Spleen (tissue), 11 donors: ENCODE measurements around the gene OXT. TPM values are rescaled to one million over a fixed set of nuclear protein-coding genes. Genes with fewer than 3 reads are reported as not detected.
A peak's percentile ranks its signal among the peaks of the same experiment; 100 is the strongest.

Experiments
- DNase-seq: peaks from one replicate; pipeline ENCODE4 v3.0.0-alpha.2; 2020
- H3K27ac ChIP-seq, 8 donors: fragments of 200-600 bp; sonication (generic) in 7 of 8; 1 replicate in 4 of 8; 2 replicates in 4 of 8; pipeline versions ENCODE4 v1.5.0 to v1.8.0; 2016 to 2021; ENCODE audit warnings: inconsistent platforms in 4 of 8, mild to moderate bottlenecking in 4 of 8, moderate library complexity in 1 of 8
- H3K27me3 ChIP-seq, 7 donors: fragments of 200-600 bp; sonication (generic) in 6 of 7; replicated peaks in 1 of 7; 1 replicate in 4 of 7; 2 replicates in 3 of 7; pipeline versions ENCODE4 v1.5.0 to v1.8.0; 2016 to 2021; ENCODE audit warnings: inconsistent platforms in 3 of 7, mild to moderate bottlenecking in 1 of 7
- H3K36me3 ChIP-seq, 6 donors: fragments of 200-600 bp; sonication (generic) in 5 of 6; 1 replicate in 4 of 6; 2 replicates in 2 of 6; pipeline versions ENCODE4 v1.5.0 to v1.8.0; 2016 to 2021; ENCODE audit warnings: inconsistent platforms in 2 of 6
- H3K4me1 ChIP-seq, 6 donors: fragments of 200-600 bp; sonication (generic) in 5 of 6; 1 replicate in 3 of 6; 2 replicates in 3 of 6; pipeline versions ENCODE4 v1.5.0 to v1.8.0; 2016 to 2021; ENCODE audit warnings: inconsistent platforms in 3 of 6
- H3K4me3 ChIP-seq, 8 donors: fragments of 200-600 bp; sonication (generic) in 7 of 8; 1 replicate in 4 of 8; 2 replicates in 4 of 8; pipeline versions ENCODE4 v1.5.0 to v1.8.0; 2016 to 2021; ENCODE audit warnings: inconsistent platforms in 4 of 8, mild to moderate bottlenecking in 4 of 8, moderate library complexity in 2 of 8
- H3K9me3 ChIP-seq, 8 donors: fragments of 200-600 bp; sonication (generic) in 7 of 8; 1 replicate in 4 of 8; 2 replicates in 4 of 8; pipeline versions ENCODE4 v1.5.0 to v1.8.0; 2016 to 2021; ENCODE audit warnings: inconsistent platforms in 4 of 8
- POLR2A ChIP-seq, 3 donors: fragments of 450-650 bp; IDR thresholded peaks; one replicate each; pipeline ENCODE4 v1.5.1; 2017; ENCODE audit warnings: antibody characterized with exemption in 3 of 3, mild to moderate bottlenecking in 1 of 3
- POLR2AphosphoS5 ChIP-seq, 3 donors: sonication (generic); formaldehyde crosslinking; IDR thresholded peaks; one replicate each; pipeline ENCODE4 v1.5.1; 2017; ENCODE audit warnings: antibody characterized with exemption in 3 of 3
- WGBS, 5 donors: extraction: QIAGEN DNeasy Blood & Tissue Kit in 3 of 5; methylation state at CpG; one replicate each; pipeline versions ENCODE4 v1.1.5 to v1.1.7; 2013 to 2018; 5-methylcytosine and 5-hydroxymethylcytosine counted together
- intact Hi-C: fragments of 100-400 bp; cut with DNase I; formaldehyde crosslinking; loops from one replicate; pipeline ENCODE4 v1.15.0; 2023; ENCODE audit warnings: low total_unique reads
- polyA plus RNA-seq, 3 donors: library from polyadenylated mRNA; stranded (reverse); fragments of 200-250 nt; gene quantifications; one replicate each; pipeline ENCODE4 v1.2.1, GENCODE V29; 2013
- total RNA-seq, 7 donors: library from RNA; depleted of rRNA in 3 of 7; stranded (reverse); fragments of >200 nt in 3 of 7; fragmentation: NEBNext Ultra II Directional in 4 of 7; extraction: Animal tissue kit (Norgen Biotek cat#: 25700) in 4 of 7; gene quantifications; one replicate each; pipeline versions ENCODE4 v1.1.0 to v1.2.1, GENCODE V29; 2016 to 2021
- TF ChIP-seq, protein P1 (sequence below), 11 experiments: fragments of 200-600 bp in 7 of 11; fragments of 450-650 bp in 4 of 11; sonication (generic) in 4 of 11; IDR thresholded peaks in 8 of 11; conservative IDR thresholded peaks in 3 of 11; 1 replicate in 7 of 11; 2 replicates in 4 of 11; pipeline versions ENCODE4 v1.4.0 to v1.8.0; 2016 to 2021; ENCODE audit warnings: antibody characterized with exemption in 11 of 11, inconsistent platforms in 4 of 11, mild to moderate bottlenecking in 1 of 11
- donor health status: healthy with polysubstance abuse.
- donor health status: DM: no; HTN: no; CAD: no; lungs with moderate emphysema.
- donor health status: DM: no; HTN: no; CAD: no.
- donor health status: Bipolar disorder and iron deficiency.
- donor health status: healthy.
- donor health status: DM: no; HTN: no; CAD: no.
- donor health status: DM: yes; HTN: yes; CAD: no.

OXT gene
- total and polyA plus RNA-seq, 10 donors: 0.68 to 1.00 TPM; not detected in 8

DNA sequence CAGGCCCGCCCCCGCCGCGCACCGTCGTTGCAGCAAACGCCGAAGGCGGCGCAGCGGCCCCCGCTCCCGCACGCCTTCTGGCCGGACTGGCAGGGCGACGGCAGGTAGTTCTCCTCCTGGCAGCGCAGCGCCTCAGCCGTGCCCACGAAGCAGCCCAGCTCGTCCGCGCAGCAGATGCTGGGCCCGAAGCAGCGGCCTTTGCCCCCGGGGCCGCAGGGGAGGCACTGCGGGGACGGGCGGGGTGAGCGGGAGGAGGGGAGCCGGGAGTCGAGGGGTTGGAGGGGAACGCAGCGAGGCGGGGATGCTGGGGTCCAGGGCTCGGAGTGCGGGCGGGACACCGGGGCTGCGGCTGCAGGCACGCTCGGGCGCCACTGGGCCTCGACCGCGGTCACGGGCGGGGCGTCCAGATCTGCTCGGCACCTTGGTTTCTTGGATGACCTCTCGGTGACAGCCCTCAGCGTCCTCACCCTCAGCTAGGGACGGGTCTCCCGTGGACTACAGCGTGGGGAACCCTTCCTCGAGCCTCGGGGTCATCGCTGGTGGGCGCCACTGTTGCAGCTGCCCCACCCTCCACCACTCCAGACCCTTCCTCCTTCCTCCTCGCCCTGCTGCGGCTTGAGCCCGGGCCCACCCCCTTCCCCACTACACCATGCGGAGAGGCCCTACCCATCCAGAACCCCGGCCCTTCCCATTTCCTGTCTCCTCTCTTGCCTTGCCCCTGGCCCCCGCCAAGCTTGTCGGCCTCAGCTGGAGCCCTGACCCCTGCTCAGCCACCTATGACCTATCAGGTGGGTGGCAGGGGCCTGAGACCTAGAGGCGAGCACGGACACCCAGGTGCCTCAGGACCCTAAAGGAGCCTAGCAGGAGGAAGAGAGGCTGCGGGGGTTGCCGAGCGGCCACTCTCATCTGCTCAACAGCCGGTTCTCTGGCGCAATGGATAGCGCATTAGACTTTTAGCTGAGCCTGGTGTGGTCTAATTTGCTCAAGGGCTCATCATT lies 11.8 kb downstream of the OXT start:
- Histone ChIP-seq H3K27ac (no peak overlapping the region), H3K36me3 (no peaks in the 10 kb centered on the region), H3K27me3 (peaks cover 4 to 75% (median 45%) of the 10 kb centered on the region in 7 donors), H3K9me3 (no peaks in the 10 kb centered on the region), H3K4me3 (peak overlapping the region; percentile 7 to 65 (median 26)), H3K4me1 (peaks cover 3 to 29% (median 18%) of the 10 kb centered on the region in 6 donors)
- intact Hi-C loops: no loop called here
- no peak for DNase-seq
- TF ChIP-seq, protein P1, sequence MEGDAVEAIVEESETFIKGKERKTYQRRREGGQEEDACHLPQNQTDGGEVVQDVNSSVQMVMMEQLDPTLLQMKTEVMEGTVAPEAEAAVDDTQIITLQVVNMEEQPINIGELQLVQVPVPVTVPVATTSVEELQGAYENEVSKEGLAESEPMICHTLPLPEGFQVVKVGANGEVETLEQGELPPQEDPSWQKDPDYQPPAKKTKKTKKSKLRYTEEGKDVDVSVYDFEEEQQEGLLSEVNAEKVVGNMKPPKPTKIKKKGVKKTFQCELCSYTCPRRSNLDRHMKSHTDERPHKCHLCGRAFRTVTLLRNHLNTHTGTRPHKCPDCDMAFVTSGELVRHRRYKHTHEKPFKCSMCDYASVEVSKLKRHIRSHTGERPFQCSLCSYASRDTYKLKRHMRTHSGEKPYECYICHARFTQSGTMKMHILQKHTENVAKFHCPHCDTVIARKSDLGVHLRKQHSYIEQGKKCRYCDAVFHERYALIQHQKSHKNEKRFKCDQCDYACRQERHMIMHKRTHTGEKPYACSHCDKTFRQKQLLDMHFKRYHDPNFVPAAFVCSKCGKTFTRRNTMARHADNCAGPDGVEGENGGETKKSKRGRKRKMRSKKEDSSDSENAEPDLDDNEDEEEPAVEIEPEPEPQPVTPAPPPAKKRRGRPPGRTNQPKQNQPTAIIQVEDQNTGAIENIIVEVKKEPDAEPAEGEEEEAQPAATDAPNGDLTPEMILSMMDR (IDR thresholded peaks at IDR 0.05 in 8 of 11, conservative IDR thresholded peaks at IDR 0.05 in 3 of 11): no peak
- 5 to 14% (median 9%) methylated on average over 25 to 76 of the region's 76 CpGs for WGBS, 5 donors

DNA sequence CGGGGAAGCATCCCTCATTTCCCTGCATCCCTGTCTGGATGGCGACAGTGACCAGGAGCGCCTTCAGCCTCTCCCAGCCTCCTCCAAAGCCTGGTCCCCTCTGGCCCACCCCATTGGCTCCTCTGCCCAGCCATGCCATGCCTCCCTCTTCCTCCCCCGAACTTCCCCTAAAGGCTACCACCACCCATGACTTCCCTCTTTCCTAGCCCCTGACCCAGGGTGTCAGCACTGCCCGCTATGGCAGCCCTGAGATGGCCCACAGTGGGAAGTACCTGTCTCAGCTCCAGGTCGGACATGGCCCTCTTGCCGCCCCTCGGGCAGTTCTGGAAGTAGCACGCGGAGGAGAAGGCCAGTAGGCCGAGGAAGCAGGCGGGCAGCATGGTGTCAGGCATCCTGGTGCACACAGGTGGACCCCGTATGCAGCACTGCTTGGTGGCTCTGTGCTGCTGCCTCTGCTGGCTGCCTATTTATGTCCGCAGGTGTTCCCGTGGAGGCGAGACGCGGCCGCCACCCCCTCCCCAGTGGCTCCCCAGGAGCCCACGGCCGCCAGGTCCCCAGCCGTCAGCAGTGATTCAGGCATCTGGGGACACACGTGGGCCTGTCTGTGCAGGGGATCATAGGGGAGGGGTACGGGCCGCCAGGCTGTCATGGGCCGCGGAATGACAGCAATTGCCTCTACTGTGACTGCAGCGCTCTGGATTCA lies 13.0 kb downstream of the OXT start, which contains the start of gene AVP:
Gene AVP (minus strand): TSS at position 442 of the 703 bp plus-strand sequence. CDS start 50 bp downstream, at position 392.
- no peak for TF ChIP-seq POLR2A (IDR thresholded peaks at IDR 0.05)
- no peak for TF ChIP-seq POLR2AphosphoS5 (IDR thresholded peaks at IDR 0.05)
- TF ChIP-seq, protein P1 (IDR thresholded peaks at IDR 0.05 in 8 of 11, conservative IDR thresholded peaks at IDR 0.05 in 3 of 11): no peak
- Histone ChIP-seq H3K4me1 (peaks cover 3 to 29% (median 18%) of the 10 kb centered on the region in 6 donors), H3K4me3 (peak within 1 kb of the TSS in 2 of 8 donors; percentile 32 to 65), H3K9me3 (no peaks in the 10 kb centered on the region), H3K36me3 (no peaks in the 10 kb centered on the region), H3K27ac (no peak within 1 kb of the TSS), H3K27me3 (peaks cover 4 to 71% (median 45%) of the 10 kb centered on the region in 7 donors)
- 50 to 77% (median 56%) methylated on average over 17 to 28 of the region's 28 CpGs for WGBS, 5 donors
- intact Hi-C loops: no loop called here
- DNase-seq: no peak

- TF ChIP-seq POLR2AphosphoS5 (IDR thresholded peaks at IDR 0.05) (no peak), POLR2A (IDR thresholded peaks at IDR 0.05) (no peak)
- TF ChIP-seq, protein P1 (IDR thresholded peaks at IDR 0.05 in 8 of 11, conservative IDR thresholded peaks at IDR 0.05 in 3 of 11): no peak
- intact Hi-C loops: no loop called here
- Histone ChIP-seq H3K9me3 (no peaks in the 10 kb centered on the region), H3K4me3 (no peak overlapping the region), H3K27me3 (peaks cover 4 to 73% (median 45%) of the 10 kb centered on the region in 7 donors), H3K4me1 (peaks cover 3 to 29% (median 18%) of the 10 kb centered on the region in 6 donors), H3K27ac (no peak overlapping the region), H3K36me3 (no peaks in the 10 kb centered on the region)
- DNase-seq: no peak
- 66 to 87% (median 71%) methylated on average over 7 of the region's 7 CpGs for WGBS, 5 donors
Measured at GRCh38 chr20:3084986-3085360, 13.6 kb downstream of the OXT start.
